Pulmonary artery endothelial cell (primary cell): ENCODE data around the gene FBXW7. TPM values are rescaled to one million over a fixed set of nuclear protein-coding genes. Genes with fewer than 3 reads are reported as not detected.

Source experiments
- DNase-seq: peaks from one replicate; pipeline ENCODE4 v3.0.0-alpha.2; 2011; ENCODE audit warnings: low read depth, low spot score
- total RNA-seq: library from RNA; depleted of rRNA; stranded (reverse); fragments of >200 nt; gene quantifications from 2 replicates; pipeline ENCODE4 v1.2.3, GENCODE V29; 2014

Gene FBXW7
- total RNA-seq, 1 donor from 2014 or later: 65.2 TPM

- no peak for DNase-seq
These were observed 105.4 kb downstream of the FBXW7 start for GRCh38 chr4:152430507-152430906.

DNA sequence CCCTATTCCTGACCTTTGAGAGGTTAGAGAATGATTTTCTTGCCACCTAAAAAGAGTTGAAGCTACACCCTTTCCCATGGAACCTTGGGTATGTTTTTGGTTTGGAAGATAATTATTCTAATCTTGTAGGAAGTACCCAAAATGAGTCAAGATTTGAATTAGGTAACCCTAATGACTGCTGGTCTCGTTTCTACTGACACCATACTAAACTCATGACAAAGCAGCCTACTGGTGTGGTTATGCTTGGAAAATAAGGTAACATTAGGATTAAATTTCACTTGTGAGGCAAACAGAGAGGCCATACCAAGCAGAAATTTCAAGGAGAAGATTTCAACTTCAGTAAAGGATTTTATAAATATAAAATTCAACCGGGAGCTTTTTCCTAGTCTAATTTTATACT is 107.9 kb downstream of the FBXW7 start:
- DNase-seq: no peak

- no peak for DNase-seq
These were observed 110.9 kb downstream of the FBXW7 start for GRCh38 chr4:152424977-152425376.

- no peak for DNase-seq
These were observed 111.5 kb downstream of the FBXW7 start for GRCh38 chr4:152424396-152424795.

DNA sequence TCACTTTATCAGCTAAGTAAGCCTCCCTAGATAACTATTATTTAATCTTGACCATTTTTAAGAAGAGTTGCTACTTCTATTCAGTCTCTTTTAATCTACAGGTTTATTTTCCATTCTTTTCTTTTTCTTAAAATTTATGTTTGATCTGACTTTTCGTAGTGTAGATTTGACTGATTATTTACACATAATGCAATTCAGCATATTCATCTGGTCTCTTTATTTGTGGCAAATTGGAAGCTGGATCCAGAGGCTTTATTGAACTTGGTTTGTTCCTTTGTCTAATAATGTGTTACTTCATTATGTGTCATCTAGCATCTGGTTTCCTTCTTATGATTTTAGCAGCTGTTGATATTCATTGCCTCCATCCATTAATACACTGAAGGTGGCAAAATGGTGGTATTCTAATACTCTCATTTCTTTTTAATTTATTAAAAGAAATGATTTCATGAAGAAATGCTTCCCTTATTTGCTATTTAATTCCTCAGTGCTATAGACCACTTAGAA is 113.0 kb downstream of the FBXW7 start:
- DNase-seq: no peak

DNA sequence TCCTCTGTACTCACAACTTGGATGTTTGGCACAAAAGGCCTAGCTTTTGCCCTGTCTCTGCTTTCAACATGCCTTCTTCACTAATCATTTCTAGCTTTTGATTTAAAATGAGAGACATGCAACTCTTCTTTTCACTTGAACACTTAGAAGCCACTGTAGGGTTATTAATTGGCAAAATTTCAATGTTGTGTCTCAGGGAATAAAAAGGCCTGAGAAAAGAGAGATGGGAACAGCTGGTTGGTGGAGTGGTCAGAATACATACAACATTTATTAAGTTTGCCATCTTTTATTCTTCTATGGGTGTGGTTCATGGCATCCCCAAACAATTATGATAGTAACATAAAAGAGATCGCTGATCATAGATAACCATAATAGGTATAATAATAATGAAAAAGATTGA is 114.3 kb downstream of the FBXW7 start:
- DNase-seq: no peak

GRCh38 chr4:152419809-152420208 is 116.1 kb downstream of the FBXW7 start:
- no peak for DNase-seq

GRCh38 chr4:152417673-152418072 is 118.2 kb downstream of the FBXW7 start:
- no peak for DNase-seq

GRCh38 chr4:152415980-152416379 is 119.9 kb downstream of the FBXW7 start:
- no peak for DNase-seq

- DNase-seq: no peak
These were observed 127.2 kb downstream of the FBXW7 start for GRCh38 chr4:152408514-152409327.

DNA sequence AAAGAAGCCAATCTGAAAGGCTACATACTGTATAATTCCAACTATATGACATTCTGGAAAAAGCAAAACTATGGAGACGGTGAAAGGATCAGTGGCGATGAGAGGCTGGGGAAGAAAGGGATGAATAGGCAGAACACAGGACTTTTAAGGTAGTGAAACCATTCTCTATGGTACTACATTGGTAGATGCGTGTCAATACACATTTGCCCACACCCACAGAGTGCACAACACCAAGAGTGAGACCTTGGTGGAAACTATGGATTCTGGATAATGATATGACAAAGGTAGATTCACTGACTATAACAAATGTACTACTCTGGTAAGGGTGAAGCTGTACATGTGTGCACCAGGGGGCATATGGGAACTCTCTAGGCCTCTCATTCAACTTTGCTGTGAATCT is 134.5 kb downstream of the FBXW7 start:
- DNase-seq: no peak

GRCh38 chr4:152399246-152399645 is 136.6 kb downstream of the FBXW7 start:
- no peak for DNase-seq

GRCh38 chr4:152398060-152398459 is 137.8 kb downstream of the FBXW7 start:
- DNase-seq: no peak

DNA sequence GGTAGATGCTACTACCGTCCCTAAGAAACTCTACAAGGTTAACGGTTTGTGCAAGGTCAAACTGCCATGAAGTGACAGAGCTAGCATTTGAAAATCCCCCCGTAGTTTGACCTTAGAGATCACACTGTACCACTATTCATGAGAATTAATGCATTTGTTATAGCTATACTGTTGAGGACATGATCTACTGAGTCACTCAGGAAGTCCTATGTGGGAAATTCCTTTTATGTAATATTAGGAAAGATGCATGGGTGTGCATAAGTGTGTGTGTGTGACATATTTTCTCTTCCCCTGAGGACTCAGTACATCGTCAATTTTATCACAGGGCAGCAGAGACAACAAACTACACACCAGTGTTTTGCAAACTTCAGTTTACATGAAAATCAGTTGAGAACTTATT is 141.1 kb downstream of the FBXW7 start:
- no peak for DNase-seq

GRCh38 chr4:152392079-152392478 is 143.8 kb downstream of the FBXW7 start:
- DNase-seq: no peak

- DNase-seq: no peak
These were observed 145.7 kb downstream of the FBXW7 start for GRCh38 chr4:152390216-152390615.

GRCh38 chr4:152389359-152389758 is 146.5 kb downstream of the FBXW7 start:
- DNase-seq: no peak

- no peak for DNase-seq
These were observed 150.3 kb downstream of the FBXW7 start for GRCh38 chr4:152385551-152385950.

DNA sequence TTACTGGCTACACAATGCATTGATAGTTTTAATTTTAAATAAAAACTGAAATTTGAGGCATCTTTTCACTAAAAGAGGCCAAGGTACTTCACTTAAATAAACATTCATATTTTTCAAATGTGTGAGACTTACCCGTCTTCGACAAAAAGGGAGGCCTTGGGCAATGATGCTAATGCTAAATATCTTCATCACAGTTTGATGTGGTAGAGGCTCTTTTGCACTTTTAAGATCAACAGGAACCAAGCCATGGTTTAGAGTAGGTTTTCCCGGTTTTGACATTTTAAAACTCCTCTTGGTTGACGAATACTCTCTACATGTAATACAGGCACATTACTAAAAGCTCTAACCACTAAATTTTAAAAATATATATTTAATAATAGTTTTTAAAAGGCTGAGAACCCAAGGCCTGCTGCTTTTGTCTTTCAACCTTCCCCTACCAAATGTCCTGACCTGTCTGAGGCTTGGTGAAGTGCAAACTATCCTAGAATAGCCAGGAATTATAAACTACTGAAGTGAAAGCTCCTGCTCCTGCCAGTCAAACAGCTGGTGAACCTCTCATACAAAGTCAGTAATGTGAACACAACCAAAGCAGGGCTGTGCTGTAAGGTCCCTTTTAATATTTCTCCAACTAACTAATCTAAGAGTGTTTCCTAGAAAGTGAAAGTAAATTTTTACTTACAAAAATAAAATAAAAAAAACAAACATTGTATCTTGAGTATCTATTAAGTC is 153.7 kb downstream of the FBXW7 start:
- DNase-seq: no peak

DNA sequence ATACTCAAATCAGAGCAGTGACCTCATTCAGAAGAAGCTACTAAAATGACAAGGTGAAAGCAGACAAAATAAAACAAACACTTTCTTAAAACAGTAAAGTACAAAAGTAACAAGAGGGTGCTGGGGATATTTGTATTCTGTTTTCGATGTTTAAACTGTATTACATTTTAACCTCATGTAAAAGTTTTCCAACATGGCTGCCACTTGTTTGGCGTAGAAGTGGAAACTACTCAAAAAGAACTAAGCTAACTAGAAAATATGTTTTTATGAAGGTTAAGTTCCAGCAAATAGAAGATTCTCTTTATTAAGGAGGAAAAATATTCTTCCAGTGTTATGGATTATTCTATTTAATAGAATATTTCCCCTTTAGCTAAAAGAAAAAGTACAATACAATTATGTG is 155.0 kb downstream of the FBXW7 start:
- DNase-seq: no peak

- DNase-seq: no peak
These were observed 155.7 kb downstream of the FBXW7 start for GRCh38 chr4:152380185-152380584.

DNA sequence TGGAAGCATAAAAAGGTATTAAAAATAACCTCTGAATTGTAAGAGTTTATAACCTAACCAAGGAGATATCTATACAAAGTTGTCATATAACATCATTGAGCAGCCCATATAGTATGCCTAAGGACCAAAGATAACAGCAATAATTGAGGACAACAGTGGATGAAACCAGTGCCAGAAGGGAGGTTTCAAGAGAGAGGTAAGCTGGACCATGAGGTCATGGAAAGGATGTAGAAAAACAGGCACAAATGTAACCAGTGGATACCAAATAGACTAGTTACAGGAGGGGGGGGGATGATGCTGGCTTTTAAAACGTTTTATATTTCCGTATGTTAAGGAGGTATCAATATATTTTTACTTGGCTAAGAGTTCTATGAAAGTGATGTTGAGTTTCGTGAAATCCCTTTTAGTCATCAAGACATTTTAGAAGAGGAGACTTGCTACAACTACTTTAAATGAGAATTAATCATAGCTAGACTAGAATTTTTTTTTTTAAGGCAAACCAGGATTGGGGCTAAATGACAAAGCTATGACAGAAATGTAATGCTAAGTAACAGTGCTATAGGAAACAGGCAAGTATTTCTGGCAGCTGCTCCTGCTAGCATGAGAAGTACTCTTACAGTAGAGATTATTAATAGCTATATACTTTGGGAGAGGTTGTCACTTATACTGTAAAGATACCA is 161.1 kb downstream of the FBXW7 start:
- no peak for DNase-seq
